ENCODE measurements around the gene SLC66A2. TPM values are rescaled to one million over a fixed set of nuclear protein-coding genes. Genes with fewer than 3 reads are reported as not detected.

SLC66A2 gene
- total RNA-seq, 4 donors from 2014 or later, result 56.5 to 183 (median 92.9) TPM

- intact Hi-C loops (cut with DNase I; ENCODE audit: low total_unique reads) (no loop called here), in situ Hi-C loops (cut with MboI; ENCODE audit: low pct_ligation_motif_present in 1 of 4, low pct_unique_long_range_greater_than_20kb in 1 of 4, low sequenced_read_pairs in 3 of 4) (no loop called here)
- H3K9me3 ChIP-seq, result no peaks in the 10 kb centered on the region
- no peaks in the 10 kb centered on the region for H3K27me3 ChIP-seq
- TF ChIP-seq POLR2AphosphoS5 (IDR thresholded peaks at IDR 0.05) (peak in 2 of 3 donors; percentile 74 to 76), EP300 (IDR thresholded peaks at IDR 0.05; ENCODE audit: low read depth) (no peak), POLR2A (IDR thresholded peaks at IDR 0.05) (peak; percentile 60)
- TF ChIP-seq, protein P1, sequence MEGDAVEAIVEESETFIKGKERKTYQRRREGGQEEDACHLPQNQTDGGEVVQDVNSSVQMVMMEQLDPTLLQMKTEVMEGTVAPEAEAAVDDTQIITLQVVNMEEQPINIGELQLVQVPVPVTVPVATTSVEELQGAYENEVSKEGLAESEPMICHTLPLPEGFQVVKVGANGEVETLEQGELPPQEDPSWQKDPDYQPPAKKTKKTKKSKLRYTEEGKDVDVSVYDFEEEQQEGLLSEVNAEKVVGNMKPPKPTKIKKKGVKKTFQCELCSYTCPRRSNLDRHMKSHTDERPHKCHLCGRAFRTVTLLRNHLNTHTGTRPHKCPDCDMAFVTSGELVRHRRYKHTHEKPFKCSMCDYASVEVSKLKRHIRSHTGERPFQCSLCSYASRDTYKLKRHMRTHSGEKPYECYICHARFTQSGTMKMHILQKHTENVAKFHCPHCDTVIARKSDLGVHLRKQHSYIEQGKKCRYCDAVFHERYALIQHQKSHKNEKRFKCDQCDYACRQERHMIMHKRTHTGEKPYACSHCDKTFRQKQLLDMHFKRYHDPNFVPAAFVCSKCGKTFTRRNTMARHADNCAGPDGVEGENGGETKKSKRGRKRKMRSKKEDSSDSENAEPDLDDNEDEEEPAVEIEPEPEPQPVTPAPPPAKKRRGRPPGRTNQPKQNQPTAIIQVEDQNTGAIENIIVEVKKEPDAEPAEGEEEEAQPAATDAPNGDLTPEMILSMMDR (IDR thresholded peaks at IDR 0.05), result peak; percentile 6 to 75 (median 37)
- peaks cover 0 to 5% (median 0%) of the 10 kb centered on the region in 4 donors for H3K36me3 ChIP-seq
- peak within 1 kb of the TSS; percentile 48 to 79 (median 71) for H3K4me3 ChIP-seq
- H3K27ac ChIP-seq, result peak within 1 kb of the TSS; percentile 90 to 93 (median 92)
- WGBS, 2 donors (ENCODE audit: low coverage in 1 of 2), result 2% methylated on average over 14 of the region's 73 CpGs; no CpG with 5 or more reads in 1 of the 2 donors
- H3K4me1 ChIP-seq, result peaks cover 17 to 62% (median 40%) of the 10 kb centered on the region in 4 donors
- peak; percentile 84 for DNase-seq
Observed at GRCh38 chr18:79964330-79965118, 13.1 kb upstream of the SLC66A2 start, which contains the start of gene HSBP1L1. Gene HSBP1L1, plus strand, starts transcription at chr18:79964643. Its CDS starts 93 bp downstream, at chr18:79964736.

DNA sequence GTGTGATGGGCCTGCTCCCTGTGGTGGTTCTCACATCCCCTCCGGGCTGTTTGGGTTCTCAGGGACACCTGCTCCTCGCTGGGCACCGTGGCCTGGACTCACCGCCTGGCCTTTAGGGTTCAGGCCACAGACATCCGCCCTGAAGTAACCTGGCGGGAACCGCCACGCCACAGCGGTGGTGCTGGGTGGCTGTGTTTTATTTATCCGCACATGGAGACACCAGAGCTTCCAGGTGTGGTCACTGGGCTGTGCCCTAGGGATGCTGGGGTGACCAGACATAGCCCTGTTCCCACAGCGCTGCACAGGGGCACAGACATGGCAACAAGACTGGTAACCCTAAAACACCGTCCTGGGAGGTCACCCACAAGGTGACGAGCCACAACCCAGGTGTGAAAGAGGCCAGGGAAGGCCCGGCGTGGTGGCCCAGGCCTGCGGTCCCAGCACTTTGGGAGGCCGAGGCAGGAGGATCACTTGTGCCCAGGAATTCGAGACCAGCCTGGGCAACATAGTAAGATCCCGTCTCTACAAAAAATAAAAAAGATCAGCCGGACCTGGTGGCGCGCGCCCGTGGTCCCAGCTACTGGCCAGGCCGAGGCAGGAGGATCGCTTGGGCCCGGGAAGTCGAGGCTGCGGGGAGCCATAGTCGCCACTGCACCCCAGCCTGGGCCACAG, 12.3 kb upstream of the SLC66A2 start:
- no peaks in the 10 kb centered on the region for H3K9me3 ChIP-seq
- in situ Hi-C loops (cut with MboI; ENCODE audit: low pct_ligation_motif_present in 1 of 4, low pct_unique_long_range_greater_than_20kb in 1 of 4, low sequenced_read_pairs in 3 of 4), result no loop called here
- H3K27me3 ChIP-seq, result no peaks in the 10 kb centered on the region
- intact Hi-C loops (cut with DNase I; ENCODE audit: low total_unique reads), result no loop called here
- H3K36me3 ChIP-seq, result peaks cover 0 to 5% (median 0%) of the 10 kb centered on the region in 4 donors
- TF ChIP-seq POLR2A (IDR thresholded peaks at IDR 0.05), result no peak
- TF ChIP-seq, protein P1 (IDR thresholded peaks at IDR 0.05), result no peak
- TF ChIP-seq POLR2AphosphoS5 (IDR thresholded peaks at IDR 0.05), result no peak
- no peak for TF ChIP-seq EP300 (IDR thresholded peaks at IDR 0.05; ENCODE audit: low read depth)
- peak overlapping the region; percentile 90 to 93 (median 92) for H3K27ac ChIP-seq
- WGBS, 2 donors (ENCODE audit: low coverage in 1 of 2), result 73 to 96% methylated on average over 5 to 30 of the region's 30 CpGs
- no peak for DNase-seq
- H3K4me3 ChIP-seq, result peak overlapping the region; percentile 48 to 79 (median 71)
- H3K4me1 ChIP-seq, result peaks cover 17 to 69% (median 44%) of the 10 kb centered on the region in 4 donors

DNA sequence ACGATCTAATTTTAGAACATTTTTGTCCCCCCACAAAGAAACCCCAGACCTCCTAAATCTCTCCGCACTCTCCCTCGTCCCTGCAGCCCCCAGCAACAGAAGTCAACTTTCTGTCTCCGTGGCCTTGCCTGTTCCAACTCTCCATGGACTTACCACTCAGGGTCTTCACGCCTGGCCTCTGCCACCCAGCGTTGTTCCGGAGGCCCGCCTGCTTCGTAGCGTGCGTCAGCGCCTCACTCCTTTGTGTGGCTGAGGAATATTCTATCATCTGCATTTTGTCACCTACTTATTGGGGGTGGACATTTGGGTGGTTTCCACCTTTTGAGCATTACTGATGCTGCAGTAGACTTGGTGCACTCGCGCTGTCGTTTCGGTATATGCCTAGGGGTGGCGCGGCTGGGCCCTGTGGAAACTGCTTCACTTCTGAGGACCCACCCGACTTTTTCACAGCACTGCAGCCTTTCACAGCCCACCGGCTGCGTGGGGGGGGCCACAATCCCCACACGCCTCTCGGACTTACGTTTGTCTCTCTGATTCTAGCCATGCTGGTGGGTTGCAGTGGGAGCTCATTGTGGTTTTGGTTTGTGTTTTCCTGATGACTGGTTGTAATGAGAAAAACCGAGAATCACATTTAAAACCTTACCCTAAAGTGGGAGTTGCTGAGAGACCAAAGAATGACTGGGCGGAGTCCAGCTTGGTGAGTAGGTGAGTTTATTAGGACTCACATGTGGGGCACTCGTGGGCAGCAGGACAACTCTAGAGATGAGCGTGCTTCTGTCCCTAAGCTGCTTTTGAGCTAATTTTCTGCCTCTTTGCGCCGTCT, 11.6 kb upstream of the SLC66A2 start:
- H3K27me3 ChIP-seq, result no peaks in the 10 kb centered on the region
- TF ChIP-seq POLR2A (IDR thresholded peaks at IDR 0.05), result no peak
- TF ChIP-seq, protein P1 (IDR thresholded peaks at IDR 0.05), result no peak
- TF ChIP-seq POLR2AphosphoS5 (IDR thresholded peaks at IDR 0.05), result no peak
- no peak for TF ChIP-seq EP300 (IDR thresholded peaks at IDR 0.05; ENCODE audit: low read depth)
- no peak overlapping the region for H3K4me3 ChIP-seq
- H3K4me1 ChIP-seq, result peaks cover 19 to 74% (median 44%) of the 10 kb centered on the region in 4 donors
- no peaks in the 10 kb centered on the region for H3K9me3 ChIP-seq
- in situ Hi-C loops (cut with MboI; ENCODE audit: low pct_ligation_motif_present in 1 of 4, low pct_unique_long_range_greater_than_20kb in 1 of 4, low sequenced_read_pairs in 3 of 4) (no loop called here), intact Hi-C loops (cut with DNase I; ENCODE audit: low total_unique reads) (no loop called here)
- WGBS, 2 donors (ENCODE audit: low coverage in 1 of 2), result 76% methylated on average over 2 to 30 of the region's 30 CpGs
- peak overlapping the region in 2 of 4 donors; percentile 91 to 93 for H3K27ac ChIP-seq
- DNase-seq, result no peak
- H3K36me3 ChIP-seq, result peaks cover 0 to 2% (median 0%) of the 10 kb centered on the region in 4 donors

All from transverse colon (tissue), 4 donors.